Measurements from ENCODE around the gene IQCC. TPM values are rescaled to one million over a fixed set of nuclear protein-coding genes. Genes with fewer than 3 reads are reported as not detected.

The IQCC gene
- total and polyA plus RNA-seq, 2 donors: 2.8 to 3.0 TPM

- peaks cover 17 to 49% of the 10 kb centered on the region in 2 donors for H3K4me1 ChIP-seq (ENCODE audit: control insufficient read depth in 2 of 2, insufficient read depth in 2 of 2, low read length in 2 of 2)
- H3K36me3 ChIP-seq (ENCODE audit: control insufficient read depth in 2 of 2, insufficient read depth in 2 of 2, low read length in 1 of 2): peaks cover 32 to 44% of the 10 kb centered on the region in 2 donors
- H3K4me3 ChIP-seq (ENCODE audit: low read length in 2 of 2): no peak overlapping the region
- DNase-seq (ENCODE audit: low read depth in 6 of 9, low spot score in 9 of 9): no peak
- H3K9me3 ChIP-seq (ENCODE audit: control insufficient read depth in 2 of 2, insufficient read depth in 1 of 2, low read length in 1 of 2): no peaks in the 10 kb centered on the region
- WGBS: 84% methylated on average over 6 of the region's 6 CpGs
- no peaks in the 10 kb centered on the region for H3K27me3 ChIP-seq (ENCODE audit: control insufficient read depth in 2 of 2, insufficient read depth in 1 of 2, low read length in 1 of 2)
- peak overlapping the region; percentile 85 to 93 for H3K27ac ChIP-seq (ENCODE audit: low read depth in 1 of 2, low read length in 1 of 2)
These were observed 5.8 kb upstream of the IQCC start for GRCh38 chr1:32199717-32200072.

DNA sequence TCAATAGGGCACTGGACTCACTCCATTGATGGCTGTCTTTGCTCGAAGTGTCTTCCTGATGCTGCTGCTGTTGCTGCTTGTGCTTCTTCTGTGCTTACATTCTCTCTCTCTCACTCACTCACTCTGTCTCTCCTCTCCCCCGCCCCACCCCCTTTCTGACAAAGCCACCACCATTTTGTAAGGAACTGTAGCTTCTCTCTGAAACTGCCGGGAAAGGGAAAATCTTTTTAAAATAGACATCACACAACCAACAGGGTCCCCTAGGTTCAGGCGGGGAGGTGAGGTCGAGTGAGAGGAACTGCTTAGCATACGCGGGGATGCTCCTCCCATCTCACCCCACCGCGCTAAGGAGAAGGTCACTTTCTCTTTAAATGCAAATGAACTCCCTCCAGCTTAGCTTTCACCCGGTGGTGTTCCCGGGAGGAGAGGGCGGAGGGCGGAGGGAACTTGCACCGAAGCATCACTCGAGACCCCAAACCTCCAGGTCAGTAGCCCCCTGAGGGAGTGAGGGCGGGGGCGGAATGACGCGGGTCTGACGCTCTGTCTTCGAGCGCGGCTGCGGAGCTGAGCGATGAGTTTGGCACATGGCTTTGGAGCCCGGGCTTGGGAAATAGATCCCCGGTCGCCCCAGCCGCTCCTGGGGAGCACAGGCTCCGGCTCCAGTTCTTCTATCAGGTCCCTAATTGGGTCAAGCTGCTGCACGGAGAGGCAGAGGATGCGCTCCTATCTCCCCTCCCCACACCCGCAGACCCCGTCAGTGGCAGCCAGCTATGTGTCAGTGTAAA lies 5.1 kb upstream of the IQCC start, which contains the start of gene CCDC28B:
Gene CCDC28B, plus strand, starts transcription at position 370 of the 785 bp plus-strand sequence. CDS start 1,341 bp downstream, outside the sequence.
- peak in 5 of 9 donors; percentile 40 to 74 (median 56) for DNase-seq (ENCODE audit: low read depth in 6 of 9, low spot score in 9 of 9)

DNA sequence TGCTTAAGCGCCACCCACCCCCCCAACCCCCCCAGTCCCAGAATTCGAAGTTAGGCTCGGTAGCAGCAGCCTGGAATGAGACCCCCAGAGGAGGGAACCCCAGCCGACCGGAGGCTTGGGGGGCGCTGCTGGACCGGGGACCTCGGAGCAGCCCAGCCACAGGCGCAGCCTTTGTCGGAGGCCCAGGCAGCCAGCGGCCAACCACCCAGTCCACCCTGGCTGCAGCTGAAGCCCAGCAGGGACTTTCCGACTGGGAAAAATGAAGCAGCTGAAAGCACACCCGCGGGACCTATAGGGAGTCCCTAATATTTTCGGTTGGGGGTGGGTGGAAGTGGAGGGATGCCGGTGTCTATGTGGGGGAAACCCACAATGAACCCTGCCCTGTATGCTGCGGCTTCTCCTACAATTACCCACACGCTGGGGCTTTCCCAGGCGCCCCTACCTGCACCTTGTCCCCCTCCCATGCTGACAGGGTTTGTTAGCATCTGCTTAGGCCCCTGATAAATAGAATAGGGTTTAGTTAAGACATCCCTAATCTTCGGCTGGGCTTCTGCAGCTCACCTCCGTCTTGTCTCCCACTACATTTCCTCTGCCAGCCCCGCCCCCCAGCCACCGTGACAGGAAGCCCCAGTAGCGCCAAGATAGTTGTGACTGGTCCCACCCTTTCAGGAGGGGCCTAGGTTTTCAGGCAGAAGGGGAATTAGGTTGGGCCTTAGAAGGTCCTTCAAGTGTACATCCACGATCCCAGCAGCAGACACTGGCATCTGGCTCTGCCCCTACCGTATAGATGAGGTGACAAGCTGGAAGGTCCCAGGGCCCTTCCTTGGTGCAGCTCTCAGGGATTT lies 4.2 kb upstream of the IQCC start:
- DNase-seq (ENCODE audit: low read depth in 6 of 9, low spot score in 9 of 9): peak in 7 of 9 donors; percentile 55 to 90 (median 76)
- Histone ChIP-seq H3K27ac (ENCODE audit: low read depth in 1 of 2, low read length in 1 of 2) (peak overlapping the region; percentile 85 to 93), H3K36me3 (ENCODE audit: control insufficient read depth in 2 of 2, insufficient read depth in 2 of 2, low read length in 1 of 2) (peaks cover 17 to 28% of the 10 kb centered on the region in 2 donors), H3K4me3 (ENCODE audit: low read length in 2 of 2) (peak overlapping the region; percentile 73 to 90), H3K27me3 (ENCODE audit: control insufficient read depth in 2 of 2, insufficient read depth in 1 of 2, low read length in 1 of 2) (no peaks in the 10 kb centered on the region), H3K9me3 (ENCODE audit: control insufficient read depth in 2 of 2, insufficient read depth in 1 of 2, low read length in 1 of 2) (no peaks in the 10 kb centered on the region), H3K4me1 (ENCODE audit: control insufficient read depth in 2 of 2, insufficient read depth in 2 of 2, low read length in 2 of 2) (peaks cover 17 to 47% of the 10 kb centered on the region in 2 donors)
- WGBS: 1% methylated on average over 26 of the region's 26 CpGs

More for the DNA sequence above, 5.1 kb upstream of the IQCC start, which contains the start of gene CCDC28B:
- Histone ChIP-seq H3K36me3 (ENCODE audit: control insufficient read depth in 2 of 2, insufficient read depth in 2 of 2, low read length in 1 of 2) (peaks cover 25 to 37% of the 10 kb centered on the region in 2 donors), H3K27me3 (ENCODE audit: control insufficient read depth in 2 of 2, insufficient read depth in 1 of 2, low read length in 1 of 2) (no peaks in the 10 kb centered on the region), H3K4me3 (ENCODE audit: low read length in 2 of 2) (peak within 1 kb of the TSS; percentile 73 to 90), H3K4me1 (ENCODE audit: control insufficient read depth in 2 of 2, insufficient read depth in 2 of 2, low read length in 2 of 2) (peaks cover 17 to 50% of the 10 kb centered on the region in 2 donors), H3K27ac (ENCODE audit: low read depth in 1 of 2, low read length in 1 of 2) (peak within 1 kb of the TSS; percentile 85 to 93), H3K9me3 (ENCODE audit: control insufficient read depth in 2 of 2, insufficient read depth in 1 of 2, low read length in 1 of 2) (no peaks in the 10 kb centered on the region)
- 1% methylated on average over 34 of the region's 34 CpGs for WGBS

DNA sequence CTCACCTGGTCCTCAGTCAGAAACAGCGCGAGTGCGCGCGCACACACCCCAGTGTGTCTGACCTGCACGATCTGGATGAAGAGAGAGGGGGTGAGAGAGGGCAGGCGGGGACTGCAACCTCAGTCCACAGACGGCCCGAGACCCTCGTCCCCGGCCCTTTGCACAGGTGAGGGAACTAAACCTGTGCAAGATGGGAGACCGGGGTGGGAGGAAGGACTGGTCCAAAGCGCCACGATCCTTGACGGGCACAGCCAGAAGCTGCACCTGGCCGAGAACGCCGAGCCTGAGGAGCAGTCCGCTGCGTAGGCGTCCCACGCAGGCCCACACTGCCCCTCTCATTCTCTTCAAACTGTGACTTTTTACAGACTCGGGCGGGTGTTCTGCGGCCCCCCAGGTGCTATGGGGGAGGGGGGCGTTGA lies 519 bp upstream of the IQCC start:
- H3K27ac ChIP-seq (ENCODE audit: low read depth in 1 of 2, low read length in 1 of 2): no peak overlapping the region
- no peaks in the 10 kb centered on the region for H3K27me3 ChIP-seq (ENCODE audit: control insufficient read depth in 2 of 2, insufficient read depth in 1 of 2, low read length in 1 of 2)
- peaks cover 14 to 39% of the 10 kb centered on the region in 2 donors for H3K4me1 ChIP-seq (ENCODE audit: control insufficient read depth in 2 of 2, insufficient read depth in 2 of 2, low read length in 2 of 2)
- H3K36me3 ChIP-seq (ENCODE audit: control insufficient read depth in 2 of 2, insufficient read depth in 2 of 2, low read length in 1 of 2): peaks cover 7 to 16% of the 10 kb centered on the region in 2 donors
- peak overlapping the region; percentile 61 to 64 for H3K4me3 ChIP-seq (ENCODE audit: low read length in 2 of 2)
- H3K9me3 ChIP-seq (ENCODE audit: control insufficient read depth in 2 of 2, insufficient read depth in 1 of 2, low read length in 1 of 2): no peaks in the 10 kb centered on the region
- WGBS: 79% methylated on average over 26 of the region's 26 CpGs
- DNase-seq (ENCODE audit: low read depth in 6 of 9, low spot score in 9 of 9): no peak

GRCh38 chr1:32208469-32208868 lies 3.0 kb downstream of the IQCC start:
- 97% methylated on average over 6 of the region's 6 CpGs for WGBS
- Histone ChIP-seq H3K36me3 (ENCODE audit: control insufficient read depth in 2 of 2, insufficient read depth in 2 of 2, low read length in 1 of 2) (peaks cover 7 to 16% of the 10 kb centered on the region in 2 donors), H3K4me3 (ENCODE audit: low read length in 2 of 2) (no peak overlapping the region), H3K27me3 (ENCODE audit: control insufficient read depth in 2 of 2, insufficient read depth in 1 of 2, low read length in 1 of 2) (no peaks in the 10 kb centered on the region), H3K4me1 (ENCODE audit: control insufficient read depth in 2 of 2, insufficient read depth in 2 of 2, low read length in 2 of 2) (peaks cover 6 to 15% of the 10 kb centered on the region in 2 donors), H3K27ac (ENCODE audit: low read depth in 1 of 2, low read length in 1 of 2) (no peak overlapping the region), H3K9me3 (ENCODE audit: control insufficient read depth in 2 of 2, insufficient read depth in 1 of 2, low read length in 1 of 2) (no peaks in the 10 kb centered on the region)
- DNase-seq (ENCODE audit: low read depth in 6 of 9, low spot score in 9 of 9): no peak

DNA sequence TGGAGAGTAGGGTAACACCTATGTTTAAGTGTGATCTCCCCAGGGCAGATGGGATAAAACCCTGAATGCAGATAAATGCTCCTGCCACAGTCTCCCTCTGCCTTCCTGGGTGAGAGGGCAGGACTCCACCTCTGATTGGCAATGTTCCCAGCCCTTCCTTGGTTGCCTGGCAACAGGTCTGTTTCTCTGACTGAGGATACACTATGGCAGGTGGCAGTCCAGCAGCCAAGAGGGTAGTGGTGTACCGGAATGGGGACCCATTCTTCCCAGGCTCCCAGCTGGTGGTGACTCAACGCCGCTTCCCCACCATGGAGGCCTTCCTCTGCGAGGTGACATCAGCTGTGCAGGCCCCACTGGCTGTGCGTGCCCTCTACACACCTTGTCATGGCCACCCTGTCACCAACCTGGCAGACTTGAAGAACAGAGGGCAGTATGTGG lies 3.4 kb downstream of the IQCC start, which contains the start of gene DCDC2B:
Gene DCDC2B, plus strand, starts transcription at position 199 of the 438 bp plus-strand sequence. Its CDS starts 5 bp downstream, at position 204.
- no peak for DNase-seq (ENCODE audit: low read depth in 6 of 9, low spot score in 9 of 9)
- H3K4me3 ChIP-seq (ENCODE audit: low read length in 2 of 2): no peak within 1 kb of the TSS
- no peaks in the 10 kb centered on the region for H3K9me3 ChIP-seq (ENCODE audit: control insufficient read depth in 2 of 2, insufficient read depth in 1 of 2, low read length in 1 of 2)
- no peaks in the 10 kb centered on the region for H3K27me3 ChIP-seq (ENCODE audit: control insufficient read depth in 2 of 2, insufficient read depth in 1 of 2, low read length in 1 of 2)
- H3K4me1 ChIP-seq (ENCODE audit: control insufficient read depth in 2 of 2, insufficient read depth in 2 of 2, low read length in 2 of 2): peaks cover 6 to 15% of the 10 kb centered on the region in 2 donors
- H3K27ac ChIP-seq (ENCODE audit: low read depth in 1 of 2, low read length in 1 of 2): no peak within 1 kb of the TSS
- H3K36me3 ChIP-seq (ENCODE audit: control insufficient read depth in 2 of 2, insufficient read depth in 2 of 2, low read length in 1 of 2): peaks cover 7 to 16% of the 10 kb centered on the region in 2 donors
- WGBS: 94% methylated on average over 5 of the region's 5 CpGs

DNA sequence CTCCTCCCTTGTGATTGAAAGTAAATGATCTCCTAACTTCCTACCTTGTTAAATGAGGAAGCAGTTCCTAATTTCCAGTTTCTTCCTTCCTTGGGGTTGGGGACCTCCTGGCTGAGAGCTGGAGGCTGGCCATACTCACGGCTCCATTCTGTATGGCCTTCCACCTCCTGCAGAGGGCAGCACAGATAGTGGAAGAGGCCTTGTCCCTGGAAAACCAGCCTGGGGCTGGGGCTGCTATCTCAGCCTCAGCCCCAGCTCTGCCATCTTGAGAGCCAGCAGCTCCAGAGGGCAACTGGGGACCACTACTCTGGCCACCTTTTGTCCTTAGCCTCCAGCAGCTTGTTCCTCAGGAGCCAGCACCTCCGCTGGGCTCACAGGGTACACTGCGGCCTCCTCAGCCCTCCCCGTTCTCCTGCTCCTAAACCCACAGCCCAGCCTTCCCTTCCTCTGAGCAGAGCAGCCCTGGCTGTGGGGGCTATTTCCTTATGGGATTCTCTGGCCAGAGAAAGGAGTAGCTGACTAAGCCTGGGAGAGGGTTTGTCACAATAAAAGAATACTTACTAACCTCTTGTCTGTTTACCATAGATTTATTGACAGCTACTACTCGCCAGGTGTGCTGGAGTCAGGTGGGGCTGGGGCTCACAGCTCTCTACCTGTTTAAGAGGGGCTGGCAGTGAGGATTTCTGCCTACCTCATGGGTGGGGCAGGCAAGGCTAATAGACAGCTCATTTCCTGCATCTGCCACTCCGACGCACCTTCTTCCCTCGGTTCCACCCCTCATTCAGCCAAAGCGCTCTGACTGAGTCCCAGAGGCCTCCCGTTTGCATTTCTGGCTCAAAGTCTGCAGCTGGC lies 10.4 kb downstream of the IQCC start:
- Histone ChIP-seq H3K27ac (ENCODE audit: low read depth in 1 of 2, low read length in 1 of 2) (no peak overlapping the region), H3K27me3 (ENCODE audit: control insufficient read depth in 2 of 2, insufficient read depth in 1 of 2, low read length in 1 of 2) (no peaks in the 10 kb centered on the region), H3K9me3 (ENCODE audit: control insufficient read depth in 2 of 2, insufficient read depth in 1 of 2, low read length in 1 of 2) (no peaks in the 10 kb centered on the region), H3K36me3 (ENCODE audit: control insufficient read depth in 2 of 2, insufficient read depth in 2 of 2, low read length in 1 of 2) (peaks cover 23 to 30% of the 10 kb centered on the region in 2 donors), H3K4me3 (ENCODE audit: low read length in 2 of 2) (no peak overlapping the region), H3K4me1 (ENCODE audit: control insufficient read depth in 2 of 2, insufficient read depth in 2 of 2, low read length in 2 of 2) (peaks cover 0 to 7% of the 10 kb centered on the region in 2 donors)
- DNase-seq (ENCODE audit: low read depth in 6 of 9, low spot score in 9 of 9): peak in 5 of 9 donors; percentile 51 to 77 (median 59)
- 90% methylated on average over 10 of the region's 10 CpGs for WGBS

DNA sequence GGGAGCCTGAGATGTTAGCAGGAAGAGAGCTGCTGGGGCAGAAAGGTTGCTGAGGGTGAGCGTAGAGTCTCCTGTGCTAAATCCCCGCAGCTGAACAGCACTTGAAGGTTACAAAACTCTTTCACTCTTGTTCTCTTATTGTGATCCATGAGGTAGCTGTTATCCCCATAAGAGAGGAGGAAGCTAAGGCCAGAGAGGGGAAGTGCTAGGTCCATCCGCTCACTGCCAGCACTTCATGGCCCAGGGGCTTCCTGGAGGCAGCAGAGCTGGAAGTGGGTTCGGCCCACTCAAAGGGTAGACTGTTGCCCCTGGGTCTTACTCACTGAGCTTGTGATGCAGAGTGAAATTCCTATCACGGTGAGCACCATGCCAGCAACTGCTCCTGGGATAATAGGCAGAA lies 11.1 kb downstream of the IQCC start:
- Histone ChIP-seq H3K27me3 (ENCODE audit: control insufficient read depth in 2 of 2, insufficient read depth in 1 of 2, low read length in 1 of 2) (no peaks in the 10 kb centered on the region), H3K4me3 (ENCODE audit: low read length in 2 of 2) (no peak overlapping the region), H3K27ac (ENCODE audit: low read depth in 1 of 2, low read length in 1 of 2) (no peak overlapping the region), H3K9me3 (ENCODE audit: control insufficient read depth in 2 of 2, insufficient read depth in 1 of 2, low read length in 1 of 2) (no peaks in the 10 kb centered on the region), H3K4me1 (ENCODE audit: control insufficient read depth in 2 of 2, insufficient read depth in 2 of 2, low read length in 2 of 2) (peaks cover 3 to 14% of the 10 kb centered on the region in 2 donors), H3K36me3 (ENCODE audit: control insufficient read depth in 2 of 2, insufficient read depth in 2 of 2, low read length in 1 of 2) (peaks cover 23 to 30% of the 10 kb centered on the region in 2 donors)
- DNase-seq (ENCODE audit: low read depth in 6 of 9, low spot score in 9 of 9): no peak
- WGBS: 96% methylated on average over 5 of the region's 5 CpGs
